Trophoblast cell (in vitro differentiated cells and primary cell): ENCODE measurements around the gene G0S2.
A peak's percentile ranks its signal among the peaks of the same experiment; 100 is the strongest.

Experiments used
- DNase-seq, 2 donors: peaks; one replicate each; pipeline ENCODE4 v3.0.0-alpha.2; 2016
- H2AFZ ChIP-seq: 2 replicates; pipeline ENCODE4 v1.6.1; 2013; ENCODE audit warnings: low read length, moderate library complexity, mild to moderate bottlenecking; ENCODE audit not compliant: insufficient read depth, poor library complexity
- H2AK5ac ChIP-seq: 2 replicates; pipeline ENCODE4 v1.6.1; 2013; ENCODE audit warnings: mild to moderate bottlenecking, low read length
- H2BK120ac ChIP-seq: 2 replicates; pipeline ENCODE4 v1.6.1; 2013; ENCODE audit warnings: low read length, mild to moderate bottlenecking, moderate library complexity; ENCODE audit not compliant: insufficient read depth, poor library complexity
- H2BK12ac ChIP-seq: 2 replicates; pipeline ENCODE4 v1.6.1; 2013; ENCODE audit warnings: mild to moderate bottlenecking, low read length, moderate library complexity
- H2BK5ac ChIP-seq: 2 replicates; pipeline ENCODE4 v1.6.1; 2013; ENCODE audit warnings: low read length, low read depth, moderate library complexity, mild to moderate bottlenecking; ENCODE audit not compliant: poor library complexity
- H3K14ac ChIP-seq: 2 replicates; pipeline ENCODE4 v1.6.1; 2013; ENCODE audit warnings: mild to moderate bottlenecking, low read length
- H3K18ac ChIP-seq: 2 replicates; pipeline ENCODE4 v1.6.1; 2013; ENCODE audit warnings: mild to moderate bottlenecking, low read length
- H3K23ac ChIP-seq: 2 replicates; pipeline ENCODE4 v1.6.1; 2013; ENCODE audit warnings: low read length
- H3K27ac ChIP-seq: 2 replicates; pipeline ENCODE4 v1.5.1; 2013; ENCODE audit warnings: low read depth, mild to moderate bottlenecking, inconsistent platforms, low read length, moderate library complexity
- H3K27me3 ChIP-seq: 2 replicates; pipeline ENCODE4 v1.6.1; 2013; ENCODE audit warnings: inconsistent platforms, mild to moderate bottlenecking, low read length, moderate library complexity; ENCODE audit not compliant: insufficient read depth
- H3K36me3 ChIP-seq, 2 experiments: 1 replicate in 1 of 2; 2 replicates in 1 of 2; pipeline ENCODE4 v1.6.1; 2013; ENCODE audit warnings: low read length in 2 of 2, mild to moderate bottlenecking in 2 of 2, moderate library complexity in 1 of 2; ENCODE audit not compliant: insufficient read depth in 2 of 2, control insufficient read depth in 1 of 2
- H3K4ac ChIP-seq: 2 replicates; pipeline ENCODE4 v1.6.1; 2013; ENCODE audit warnings: low read depth, mild to moderate bottlenecking, low read length, moderate library complexity
- H3K4me1 ChIP-seq, 2 experiments: 1 replicate in 1 of 2; 2 replicates in 1 of 2; pipeline ENCODE4 v1.6.1; 2013; ENCODE audit warnings: low read length in 2 of 2, mild to moderate bottlenecking in 2 of 2, moderate library complexity in 1 of 2; ENCODE audit not compliant: insufficient read depth in 2 of 2, control insufficient read depth in 1 of 2
- H3K4me2 ChIP-seq: 2 replicates; pipeline ENCODE4 v1.6.1; 2013; ENCODE audit warnings: inconsistent platforms, mild to moderate bottlenecking, low read length, moderate library complexity
- H3K4me3 ChIP-seq: 2 replicates; pipeline ENCODE4 v1.5.1; 2013; ENCODE audit warnings: mild to moderate bottlenecking, low read depth, low read length, inconsistent platforms
- H3K79me1 ChIP-seq: one replicate; pipeline ENCODE4 v1.6.1; 2013; ENCODE audit warnings: low read length
- H3K79me2 ChIP-seq: 2 replicates; pipeline ENCODE4 v1.6.1; 2013; ENCODE audit warnings: low read length, mild to moderate bottlenecking; ENCODE audit not compliant: control insufficient read depth, insufficient read depth, poor library complexity
- H3K9ac ChIP-seq: 2 replicates; pipeline ENCODE4 v1.6.1; 2013; ENCODE audit warnings: mild to moderate bottlenecking, low read length
- H3K9me3 ChIP-seq: 2 replicates; pipeline ENCODE4 v1.6.1; 2013; ENCODE audit warnings: low read depth, mild to moderate bottlenecking, control low read depth, inconsistent platforms, low read length; ENCODE audit not compliant: insufficient read depth
- H4K12ac ChIP-seq: 2 replicates; pipeline ENCODE4 v1.6.1; 2013; ENCODE audit warnings: low read depth, mild to moderate bottlenecking, low read length, moderate library complexity
- H4K8ac ChIP-seq: 2 replicates; pipeline ENCODE4 v1.6.1; 2013; ENCODE audit warnings: low read depth, mild to moderate bottlenecking, low read length, moderate library complexity
- H4K91ac ChIP-seq: one replicate; pipeline ENCODE4 v1.6.1; 2013; ENCODE audit warnings: low read depth, mild to moderate bottlenecking, low read length, moderate library complexity
- whole genome bisulfite sequencing: extraction: QIAGEN DNeasy Blood & Tissue Kit; methylation state at CpG from one replicate; pipeline ENCODE4 v1.1.7; 2013; ENCODE audit warnings: missing lambda C conversion rate; ENCODE audit not compliant: insufficient read length, insufficient coverage; ENCODE audit errors: extremely low coverage; 5-methylcytosine and 5-hydroxymethylcytosine counted together

Gene G0S2

DNA sequence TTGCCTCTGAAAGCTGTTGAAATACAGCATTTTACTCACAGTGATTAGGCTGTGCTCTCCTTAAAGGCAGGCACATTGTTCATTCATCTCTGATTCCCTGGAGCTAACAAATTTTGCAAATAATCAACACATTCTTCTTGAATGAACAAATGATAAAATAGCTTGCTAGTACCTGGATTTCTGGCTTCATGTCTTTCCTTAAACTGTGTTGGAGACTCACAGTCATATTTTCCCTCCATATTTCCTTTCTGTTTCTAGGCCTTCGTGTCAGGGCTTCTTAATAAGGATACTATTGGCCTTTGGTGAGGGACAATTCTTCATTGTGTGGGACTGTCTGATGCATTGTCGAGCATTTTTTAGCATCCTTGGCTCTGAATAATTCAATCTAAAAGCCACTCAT, 39.1 kb downstream of the G0S2 start:
- Histone ChIP-seq H3K9ac (no peak overlapping the region), H3K79me1 (no peaks in the 10 kb centered on the region), H3K14ac (no peak overlapping the region), H3K79me2 (no peaks in the 10 kb centered on the region), H3K4me1 (peaks cover 4 to 7% of the 10 kb centered on the region in 2 experiments), H3K27ac (no peak overlapping the region), H2BK5ac (no peak overlapping the region), H4K91ac (peak overlapping the region; percentile 49), H3K23ac (no peak overlapping the region), H4K12ac (no peak overlapping the region), H3K36me3 (no peaks in the 10 kb centered on the region), H2AFZ (no peak overlapping the region), H3K4ac (no peak overlapping the region), H3K27me3 (no peaks in the 10 kb centered on the region), H2AK5ac (no peak overlapping the region), H2BK120ac (no peak overlapping the region), H2BK12ac (peak overlapping the region; percentile 1), H3K4me3 (no peak overlapping the region), H3K9me3 (no peaks in the 10 kb centered on the region), H3K4me2 (no peak overlapping the region), H4K8ac (no peak overlapping the region), H3K18ac (no peak overlapping the region)
- DNase-seq = no peak
- no CpG with 5 or more reads among the region's 2 CpGs for WGBS

DNA sequence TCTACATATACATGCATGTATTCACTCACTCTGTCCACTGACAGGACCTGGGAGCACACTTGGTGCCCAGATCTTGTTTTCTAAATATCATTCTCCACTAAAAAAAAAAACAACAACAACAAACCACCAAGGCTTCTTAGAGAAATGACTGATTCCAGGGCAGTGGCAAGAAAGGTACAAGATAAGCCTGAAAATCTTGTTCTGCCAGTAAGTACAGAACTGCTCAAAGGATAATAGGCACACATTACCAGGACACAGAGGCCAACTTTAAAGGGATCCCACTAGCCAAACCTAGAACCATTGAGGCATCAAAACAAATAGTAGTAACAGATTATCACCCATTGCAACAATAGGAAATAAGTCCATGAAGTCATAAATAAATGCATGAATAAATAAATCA, 40.1 kb downstream of the G0S2 start:
- Histone ChIP-seq H3K27me3 (no peaks in the 10 kb centered on the region), H4K8ac (no peak overlapping the region), H3K36me3 (no peaks in the 10 kb centered on the region), H4K91ac (no peak overlapping the region), H2BK120ac (no peak overlapping the region), H3K4me2 (no peak overlapping the region), H2BK5ac (no peak overlapping the region), H2BK12ac (no peak overlapping the region), H2AK5ac (no peak overlapping the region), H3K79me1 (no peaks in the 10 kb centered on the region), H3K9me3 (no peaks in the 10 kb centered on the region), H2AFZ (no peak overlapping the region), H3K14ac (no peak overlapping the region), H3K4me1 (peaks cover 4 to 7% of the 10 kb centered on the region in 2 experiments), H4K12ac (no peak overlapping the region), H3K27ac (no peak overlapping the region), H3K4me3 (no peak overlapping the region), H3K18ac (no peak overlapping the region), H3K23ac (no peak overlapping the region), H3K4ac (no peak overlapping the region), H3K79me2 (no peaks in the 10 kb centered on the region), H3K9ac (no peak overlapping the region)
- DNase-seq = peak in 1 of 2 donors; percentile 64

DNA sequence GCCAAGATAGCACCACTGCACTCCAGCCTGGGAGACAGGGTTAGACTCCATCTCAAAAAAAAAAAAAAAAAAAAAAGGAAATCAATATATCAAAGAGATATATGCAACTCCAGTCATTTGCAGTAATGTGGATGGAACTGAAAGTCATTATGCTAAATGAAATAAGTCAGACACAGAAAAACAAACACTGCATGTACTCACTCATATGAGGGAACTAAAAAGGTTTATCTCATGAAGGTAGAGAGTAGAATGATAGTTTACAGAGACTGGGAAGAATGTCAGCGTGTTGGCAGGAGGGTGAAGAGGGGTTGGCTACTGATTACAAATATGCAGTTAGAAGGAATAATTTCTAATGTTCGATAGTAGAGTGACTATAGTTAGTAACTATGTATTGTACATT, 42.6 kb downstream of the G0S2 start:
- Histone ChIP-seq H2BK5ac (no peak overlapping the region), H3K27me3 (no peaks in the 10 kb centered on the region), H2AK5ac (no peak overlapping the region), H3K27ac (no peak overlapping the region), H3K14ac (no peak overlapping the region), H3K79me2 (no peaks in the 10 kb centered on the region), H3K4me3 (no peak overlapping the region), H3K18ac (no peak overlapping the region), H4K8ac (no peak overlapping the region), H3K4me1 (peaks cover 4 to 8% of the 10 kb centered on the region in 2 experiments), H3K23ac (no peak overlapping the region), H3K9ac (no peak overlapping the region), H2BK120ac (no peak overlapping the region), H2BK12ac (no peak overlapping the region), H3K4ac (no peak overlapping the region), H2AFZ (no peak overlapping the region), H3K9me3 (no peaks in the 10 kb centered on the region), H3K79me1 (peaks cover 2% of the 10 kb centered on the region), H3K36me3 (no peaks in the 10 kb centered on the region), H4K91ac (no peak overlapping the region), H4K12ac (no peak overlapping the region), H3K4me2 (no peak overlapping the region)
- WGBS = no CpG with 5 or more reads among the region's 2 CpGs
- DNase-seq = no peak

DNA sequence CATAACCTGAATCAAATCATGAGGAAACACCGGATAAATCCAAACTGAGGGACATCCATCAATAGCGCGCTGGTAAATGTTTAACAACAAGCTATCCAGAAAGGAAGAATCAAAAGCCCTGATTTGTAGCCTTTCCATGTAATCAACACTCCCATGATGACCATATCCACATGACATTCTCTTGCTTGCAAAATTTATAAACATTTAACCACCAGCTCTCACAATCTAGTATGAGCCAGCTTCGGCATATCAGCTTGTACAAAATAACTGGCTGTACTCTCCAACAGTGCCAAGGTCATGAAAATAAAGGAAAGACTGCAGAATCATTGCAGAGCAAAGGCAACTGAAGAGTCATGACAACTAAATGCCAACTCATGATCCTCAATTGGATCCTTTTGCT, 45.1 kb downstream of the G0S2 start:
- Histone ChIP-seq H3K14ac (no peak overlapping the region), H2BK120ac (no peak overlapping the region), H2AK5ac (no peak overlapping the region), H3K36me3 (no peaks in the 10 kb centered on the region), H2BK12ac (no peak overlapping the region), H3K9me3 (no peaks in the 10 kb centered on the region), H3K18ac (no peak overlapping the region), H2AFZ (no peak overlapping the region), H3K4me3 (no peak overlapping the region), H3K4me2 (no peak overlapping the region), H4K91ac (no peak overlapping the region), H3K27ac (no peak overlapping the region), H3K9ac (no peak overlapping the region), H3K79me1 (peaks cover 2% of the 10 kb centered on the region), H2BK5ac (no peak overlapping the region), H3K79me2 (no peaks in the 10 kb centered on the region), H3K27me3 (no peaks in the 10 kb centered on the region), H3K23ac (no peak overlapping the region), H3K4ac (no peak overlapping the region), H4K8ac (no peak overlapping the region), H3K4me1 (peaks cover 0 to 5% of the 10 kb centered on the region in 2 experiments), H4K12ac (no peak overlapping the region)
- no CpG with 5 or more reads among the region's 4 CpGs for WGBS
- DNase-seq = no peak
